Right atrium auricular region (tissue), 2 donors: ENCODE measurements around the gene MYL7. TPM values are rescaled to one million over a fixed set of nuclear protein-coding genes. Genes with fewer than 3 reads are reported as not detected.
A peak's percentile ranks its signal among the peaks of the same experiment; 100 is the strongest.
"Not testable (repeated sequence)": the region's sequence is repeated elsewhere in the genome, so short reads cannot be mapped to it uniquely, and the experiment has no call there.

ENCODE experiments used
- DNase-seq: peaks from one replicate; pipeline ENCODE4 v3.0.0-alpha.2; 2019; ENCODE audit warnings: low spot score
- H3K27ac ChIP-seq, 2 donors: fragments of 200-600 bp; sonication (generic); 1 replicate in 1 of 2; 2 replicates in 1 of 2; pipeline ENCODE4 v1.5.1; 2016 to 2019
- H3K27me3 ChIP-seq, 2 donors: fragments of 200-600 bp; sonication (generic); one replicate each; pipeline versions ENCODE4 v1.5.1 to v1.6.0; 2017 to 2019
- H3K36me3 ChIP-seq: fragments of 200-600 bp; sonication (generic); one replicate; pipeline ENCODE4 v1.5.1; 2016
- H3K4me1 ChIP-seq, 2 donors: fragments of 200-600 bp; sonication (generic); one replicate each; pipeline versions ENCODE4 v1.5.1 to v1.6.0; 2017 to 2019
- H3K4me3 ChIP-seq, 2 donors: fragments of 200-600 bp; sonication (generic); 1 replicate in 1 of 2; 2 replicates in 1 of 2; pipeline ENCODE4 v1.5.1; 2017 to 2019; ENCODE audit warnings: mild to moderate bottlenecking in 1 of 2, moderate library complexity in 1 of 2
- H3K9me3 ChIP-seq, 2 donors: fragments of 200-600 bp; sonication (generic); one replicate each; pipeline ENCODE4 v1.5.1; 2019
- total RNA-seq, 2 donors: library from RNA; depleted of rRNA; stranded (reverse); fragments of >200 nt; gene quantifications; one replicate each; pipeline ENCODE4 v1.1.0, GENCODE V29; 2016
- TF ChIP-seq, protein P1 (sequence below), 2 donors: fragments of 200-600 bp; sonication (generic); IDR thresholded peaks; one replicate each; pipeline ENCODE4 v1.5.1; 2019; ENCODE audit warnings: antibody characterized with exemption in 2 of 2

Gene MYL7
- total RNA-seq, 2 donors from 2014 or later: 17,339 to 49,235 TPM

DNA sequence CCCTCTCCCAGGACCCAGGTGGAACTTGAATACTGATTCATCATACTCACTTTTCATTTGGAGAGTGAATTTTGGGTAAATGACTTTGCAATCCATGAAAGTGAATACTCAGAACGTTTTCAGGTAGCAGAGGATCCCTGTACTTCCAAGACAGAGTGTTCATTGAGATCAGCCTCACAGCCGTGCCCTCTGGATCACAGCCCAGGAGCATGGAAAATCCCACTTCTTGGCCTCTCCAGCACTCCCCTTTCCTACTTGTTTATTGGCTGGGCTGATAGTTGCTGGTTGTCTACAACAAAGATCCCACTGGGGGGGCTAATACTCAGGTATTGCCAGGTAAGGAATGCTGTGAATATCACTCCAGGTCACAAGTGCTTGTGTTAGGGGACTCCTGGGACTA, 42.3 kb upstream of the MYL7 start:
- H3K4me1 ChIP-seq: no peaks in the 10 kb centered on the region
- TF ChIP-seq, protein P1, sequence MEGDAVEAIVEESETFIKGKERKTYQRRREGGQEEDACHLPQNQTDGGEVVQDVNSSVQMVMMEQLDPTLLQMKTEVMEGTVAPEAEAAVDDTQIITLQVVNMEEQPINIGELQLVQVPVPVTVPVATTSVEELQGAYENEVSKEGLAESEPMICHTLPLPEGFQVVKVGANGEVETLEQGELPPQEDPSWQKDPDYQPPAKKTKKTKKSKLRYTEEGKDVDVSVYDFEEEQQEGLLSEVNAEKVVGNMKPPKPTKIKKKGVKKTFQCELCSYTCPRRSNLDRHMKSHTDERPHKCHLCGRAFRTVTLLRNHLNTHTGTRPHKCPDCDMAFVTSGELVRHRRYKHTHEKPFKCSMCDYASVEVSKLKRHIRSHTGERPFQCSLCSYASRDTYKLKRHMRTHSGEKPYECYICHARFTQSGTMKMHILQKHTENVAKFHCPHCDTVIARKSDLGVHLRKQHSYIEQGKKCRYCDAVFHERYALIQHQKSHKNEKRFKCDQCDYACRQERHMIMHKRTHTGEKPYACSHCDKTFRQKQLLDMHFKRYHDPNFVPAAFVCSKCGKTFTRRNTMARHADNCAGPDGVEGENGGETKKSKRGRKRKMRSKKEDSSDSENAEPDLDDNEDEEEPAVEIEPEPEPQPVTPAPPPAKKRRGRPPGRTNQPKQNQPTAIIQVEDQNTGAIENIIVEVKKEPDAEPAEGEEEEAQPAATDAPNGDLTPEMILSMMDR (IDR thresholded peaks at IDR 0.05): no peak
- H3K36me3 ChIP-seq: no peaks in the 10 kb centered on the region
- H3K27me3 ChIP-seq: no peaks in the 10 kb centered on the region
- H3K9me3 ChIP-seq: peaks cover 5 to 10% of the 10 kb centered on the region in 2 donors
- peak; percentile 21 for DNase-seq
- no peak overlapping the region for H3K27ac ChIP-seq
- no peak overlapping the region for H3K4me3 ChIP-seq

DNA sequence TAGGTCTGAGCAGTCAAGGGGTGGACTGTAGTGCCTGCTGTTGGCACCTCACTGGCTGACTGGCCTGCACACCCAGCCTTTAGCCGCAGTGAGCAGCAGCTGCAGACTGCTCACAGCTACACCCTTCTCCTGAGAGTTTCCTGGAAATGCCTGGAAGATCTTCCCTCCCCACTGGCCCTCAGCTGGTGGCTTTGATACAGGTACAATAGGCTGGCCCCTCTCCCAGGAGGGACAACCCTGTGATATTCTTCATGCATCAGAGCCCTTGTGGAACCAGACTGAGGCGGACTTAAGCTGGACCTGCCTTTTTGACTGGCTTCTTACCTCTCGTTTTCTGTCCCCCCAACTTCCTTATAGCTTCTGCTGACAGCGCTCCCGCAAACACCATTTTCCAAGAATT, 41.7 kb upstream of the MYL7 start:
- Histone ChIP-seq H3K4me3 (no peak overlapping the region), H3K27ac (no peak overlapping the region), H3K9me3 (peaks cover 5 to 10% of the 10 kb centered on the region in 2 donors), H3K36me3 (no peaks in the 10 kb centered on the region), H3K4me1 (no peaks in the 10 kb centered on the region), H3K27me3 (no peaks in the 10 kb centered on the region)
- TF ChIP-seq, protein P1 (IDR thresholded peaks at IDR 0.05): no peak
- no peak for DNase-seq

DNA sequence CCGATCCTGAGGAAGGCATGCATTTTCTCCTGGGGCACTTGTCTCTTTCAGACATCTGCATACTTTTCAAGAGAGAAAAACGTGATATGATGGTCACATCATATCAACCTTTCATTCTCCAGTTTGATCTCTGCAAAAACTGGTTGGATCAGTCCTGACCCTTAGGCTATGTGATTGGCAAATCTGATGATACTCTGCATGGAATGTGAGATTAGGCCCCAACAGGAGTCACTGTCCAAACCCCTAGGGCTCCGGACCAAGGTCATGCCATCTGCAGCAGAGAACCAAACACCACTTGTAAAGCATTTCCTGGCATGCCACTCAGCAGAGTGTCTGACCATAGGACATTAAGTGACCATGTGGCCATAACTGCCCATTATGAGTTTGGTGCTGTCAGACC, 39.5 kb upstream of the MYL7 start:
- DNase-seq: no peak
- no peaks in the 10 kb centered on the region for H3K36me3 ChIP-seq

DNA sequence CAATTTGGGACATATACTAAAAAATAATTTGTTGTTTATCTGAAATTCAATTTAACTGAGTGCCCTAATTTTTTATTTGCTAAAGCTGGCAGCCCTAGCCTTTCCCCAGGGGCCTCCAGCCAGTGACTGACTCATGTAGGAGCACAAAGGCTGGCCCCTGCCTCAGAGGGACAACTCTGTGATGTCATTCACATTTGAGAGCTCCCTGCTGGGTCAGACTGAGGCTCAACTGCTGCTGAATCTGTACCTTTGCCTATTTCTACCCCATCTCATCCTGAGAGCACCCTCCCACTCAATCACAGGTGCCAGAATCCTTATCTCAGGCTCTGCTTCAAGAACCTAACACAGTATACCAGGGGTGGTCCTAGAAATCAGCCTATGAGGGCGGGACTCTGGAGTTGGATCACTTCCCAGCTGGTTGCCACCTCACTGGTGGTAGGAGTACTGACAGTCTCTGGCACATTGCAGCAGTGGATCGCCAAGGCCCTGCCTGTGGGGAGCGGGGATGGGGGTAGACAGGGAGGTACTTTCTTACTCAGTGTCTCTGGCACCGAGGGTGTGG, 36.5 kb upstream of the MYL7 start:
- Histone ChIP-seq H3K9me3 (peaks cover 1 to 5% of the 10 kb centered on the region in 2 donors), H3K4me3 (no peak overlapping the region), H3K27me3 (no peaks in the 10 kb centered on the region), H3K27ac (peak overlapping the region; percentile 22 to 33), H3K36me3 (no peaks in the 10 kb centered on the region), H3K4me1 (no peaks in the 10 kb centered on the region)
- TF ChIP-seq, protein P1 (IDR thresholded peaks at IDR 0.05): no peak
- no peak for DNase-seq

More for the DNA sequence above, 39.5 kb upstream of the MYL7 start:
- Histone ChIP-seq H3K4me1 (no peaks in the 10 kb centered on the region), H3K9me3 (peaks cover 5 to 10% of the 10 kb centered on the region in 2 donors), H3K27me3 (no peaks in the 10 kb centered on the region), H3K27ac (no peak overlapping the region), H3K4me3 (no peak overlapping the region)
- TF ChIP-seq, protein P1 (IDR thresholded peaks at IDR 0.05): no peak

DNA sequence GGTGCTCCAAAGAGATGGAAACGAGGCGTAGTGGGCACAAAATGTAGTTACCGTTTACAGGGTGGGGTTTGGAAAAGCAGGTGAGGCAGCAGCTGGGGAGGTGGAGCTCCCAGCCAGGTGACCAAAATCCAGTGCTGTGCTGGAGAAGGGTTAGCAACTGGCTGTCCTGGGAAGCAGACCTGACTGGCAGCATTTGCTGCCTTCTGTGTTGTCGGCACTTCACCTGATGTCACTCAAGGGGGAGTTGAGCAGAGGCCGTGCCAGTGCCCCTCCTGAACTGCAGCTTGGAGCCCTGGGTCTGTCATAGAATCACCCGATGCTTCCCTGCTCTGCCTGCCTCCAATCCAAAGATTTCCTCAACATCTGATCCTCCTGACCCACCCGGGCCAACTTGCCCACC, 35.4 kb upstream of the MYL7 start:
- Histone ChIP-seq H3K4me3 (no peak overlapping the region), H3K9me3 (no peaks in the 10 kb centered on the region), H3K27ac (no peak overlapping the region), H3K36me3 (no peaks in the 10 kb centered on the region), H3K4me1 (no peaks in the 10 kb centered on the region), H3K27me3 (no peaks in the 10 kb centered on the region)
- DNase-seq: no peak
- TF ChIP-seq, protein P1 (IDR thresholded peaks at IDR 0.05): no peak

DNA sequence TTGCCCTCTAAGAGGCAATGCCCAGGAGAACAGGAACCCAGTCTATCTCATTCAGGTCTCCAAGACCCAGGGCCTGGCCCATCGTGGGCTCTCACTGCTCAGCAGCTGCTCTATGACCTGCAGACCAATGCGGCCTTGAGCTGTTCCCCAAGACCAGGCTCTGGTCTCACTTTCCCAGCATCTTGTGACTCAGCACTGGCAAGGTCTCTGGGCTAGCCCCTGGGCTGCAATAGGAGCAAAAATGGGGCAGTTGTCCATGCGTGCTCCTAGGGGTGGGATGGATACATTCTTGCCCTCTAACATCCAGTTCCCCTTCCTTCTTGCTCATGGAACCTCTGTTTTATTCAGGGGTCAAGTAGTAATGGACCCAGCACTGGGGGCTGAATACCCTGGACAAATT, 34.6 kb upstream of the MYL7 start:
- no peaks in the 10 kb centered on the region for H3K9me3 ChIP-seq
- no peak for DNase-seq
- H3K4me3 ChIP-seq: no peak overlapping the region
- TF ChIP-seq, protein P1 (IDR thresholded peaks at IDR 0.05): no peak
- no peaks in the 10 kb centered on the region for H3K36me3 ChIP-seq
- no peak overlapping the region for H3K27ac ChIP-seq
- no peaks in the 10 kb centered on the region for H3K27me3 ChIP-seq
- H3K4me1 ChIP-seq: no peaks in the 10 kb centered on the region

DNA sequence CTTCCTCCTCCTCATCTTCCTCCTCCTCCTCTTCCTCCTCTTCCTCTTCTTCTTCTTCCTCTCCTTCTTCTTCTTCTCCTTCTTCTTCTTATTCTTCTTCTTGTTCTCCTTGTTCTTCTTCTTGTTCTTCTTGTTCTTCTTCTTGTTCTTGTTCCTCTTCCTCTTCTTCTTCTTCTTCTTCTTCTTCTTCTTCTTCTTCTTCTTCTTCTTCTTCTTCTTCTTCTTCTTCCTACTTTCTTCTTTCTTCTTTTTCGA, 33.5 kb upstream of the MYL7 start:
- not testable (repeated sequence) for DNase-seq

More for the DNA sequence above, 33.5 kb upstream of the MYL7 start:
- H3K4me3 ChIP-seq, H3K36me3 ChIP-seq, H3K27me3 ChIP-seq, H3K9me3 ChIP-seq, H3K4me1 ChIP-seq, H3K27ac ChIP-seq: not testable (repeated sequence)
